Left lobe of liver (tissue), 2 donors: ENCODE measurements around the gene CXCL13. TPM values are rescaled to one million over a fixed set of nuclear protein-coding genes. Genes with fewer than 3 reads are reported as not detected.
"Not testable (repeated sequence)": the region's sequence is repeated elsewhere in the genome, so short reads cannot be mapped to it uniquely, and the experiment has no call there.

ENCODE experiments used
- ATAC-seq: fragments of 200-7000 bp; cut with Tn5 transposase; one replicate; pipeline ENCODE4 v1.9.1; 2020; ENCODE audit warnings: mild to moderate bottlenecking, moderate library complexity
- DNase-seq: peaks from one replicate; pipeline ENCODE4 v3.0.0-alpha.2; 2020; ENCODE audit warnings: low spot score
- total RNA-seq: library from RNA; stranded (reverse); gene quantifications from one replicate; pipeline ENCODE4 v1.2.1, GENCODE V29; 2021
- donor health status: DM: no; HTN: no; CAD: no; lungs with moderate emphysema.
- donor health status: DM: no; HTN: yes; CAD: no.

The CXCL13 gene
- total RNA-seq, 1 donor from 2014 or later = 52.3 TPM

DNA sequence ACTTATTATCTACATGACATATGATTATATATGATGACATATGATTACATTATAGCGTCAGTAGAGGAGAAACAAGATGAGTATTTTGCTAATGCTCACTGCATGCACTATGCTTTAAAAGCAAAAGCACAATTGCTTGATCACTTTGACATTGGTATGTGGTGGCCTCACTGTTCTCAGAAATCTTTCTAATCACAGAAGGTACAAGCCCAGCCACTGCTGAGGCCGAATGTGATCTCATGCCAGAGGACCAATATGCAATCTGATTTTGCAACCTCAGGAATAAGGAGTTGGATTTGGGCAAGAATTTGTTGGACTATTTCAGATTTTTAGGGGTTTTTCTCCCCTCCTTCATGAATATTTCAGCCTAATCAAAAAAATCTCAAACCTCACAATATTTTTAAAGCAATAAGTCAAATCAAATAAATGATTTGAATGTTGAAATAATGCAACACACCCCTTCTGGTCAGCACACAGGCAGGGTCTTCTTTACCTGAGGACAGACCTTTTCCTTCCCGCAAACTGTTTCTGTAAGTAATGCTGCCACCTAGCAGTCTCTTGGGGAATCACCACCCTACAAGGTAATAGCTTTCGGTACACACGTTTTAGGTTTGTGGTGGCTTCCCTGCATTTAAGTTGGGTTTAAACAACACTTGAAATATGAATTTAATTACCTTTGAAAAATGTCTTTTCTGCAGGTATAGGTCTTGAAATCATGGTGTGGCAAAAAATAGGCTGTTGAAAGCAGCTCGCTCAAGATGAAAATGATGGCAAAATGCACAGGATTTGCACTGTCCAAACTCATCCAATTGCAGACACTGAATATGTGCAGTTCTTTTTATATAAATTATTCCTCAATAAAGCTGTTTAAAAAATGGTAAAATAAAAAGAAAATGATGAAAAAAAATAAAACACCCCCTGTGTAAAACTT lies 4.8 kb upstream of the CXCL13 start:
- DNase-seq (peak; percentile 55), ATAC-seq (peak; percentile 85)

DNA sequence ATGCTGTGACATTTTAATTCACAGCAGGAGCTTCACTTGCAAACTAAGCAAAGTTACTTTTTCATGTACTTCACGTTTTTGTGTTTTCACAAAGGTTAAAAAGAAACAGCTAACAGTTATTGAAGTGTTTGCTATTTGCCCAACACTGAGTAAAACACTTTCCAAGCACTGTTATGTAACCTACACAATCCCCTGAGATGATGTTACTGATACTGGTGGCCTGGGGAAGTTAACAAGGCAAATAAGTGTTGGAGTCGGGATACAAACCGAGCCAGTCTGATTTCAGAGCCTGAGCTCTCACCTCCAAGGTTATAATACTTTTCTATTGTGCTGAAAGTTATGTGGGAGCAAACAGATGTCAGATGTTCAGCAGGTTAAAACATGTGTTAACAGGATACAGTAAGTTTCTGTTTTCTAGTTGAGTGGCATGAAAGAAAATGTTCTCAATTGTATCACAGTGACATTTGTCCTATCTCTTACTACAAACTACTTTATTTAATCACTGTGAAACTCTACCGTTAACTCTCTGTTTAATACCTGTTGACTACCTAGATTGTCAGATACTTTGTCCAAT lies 3.9 kb upstream of the CXCL13 start:
- DNase-seq (no peak), ATAC-seq (peak; percentile 70)

DNA sequence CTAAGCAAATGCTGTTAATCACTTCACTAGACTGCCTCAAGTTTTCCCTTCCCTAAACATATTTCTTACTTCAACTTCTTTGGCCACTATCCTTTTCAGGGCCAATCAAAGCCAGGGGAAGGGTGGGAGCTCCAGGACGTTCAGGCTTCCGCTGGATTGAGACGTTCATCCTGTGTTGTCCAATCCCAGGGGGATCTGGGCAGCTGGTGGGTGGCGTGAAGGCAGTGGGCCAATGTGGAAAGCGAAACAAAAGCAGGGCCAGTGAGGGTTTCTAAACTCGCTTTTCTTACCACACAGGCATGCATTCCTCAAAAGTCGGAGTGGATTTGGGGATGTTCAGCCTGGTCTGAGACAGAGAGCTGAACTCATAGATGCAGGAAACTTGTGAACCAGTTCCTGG lies 7.6 kb downstream of the CXCL13 start:
- ATAC-seq (no peak), DNase-seq (no peak)

DNA sequence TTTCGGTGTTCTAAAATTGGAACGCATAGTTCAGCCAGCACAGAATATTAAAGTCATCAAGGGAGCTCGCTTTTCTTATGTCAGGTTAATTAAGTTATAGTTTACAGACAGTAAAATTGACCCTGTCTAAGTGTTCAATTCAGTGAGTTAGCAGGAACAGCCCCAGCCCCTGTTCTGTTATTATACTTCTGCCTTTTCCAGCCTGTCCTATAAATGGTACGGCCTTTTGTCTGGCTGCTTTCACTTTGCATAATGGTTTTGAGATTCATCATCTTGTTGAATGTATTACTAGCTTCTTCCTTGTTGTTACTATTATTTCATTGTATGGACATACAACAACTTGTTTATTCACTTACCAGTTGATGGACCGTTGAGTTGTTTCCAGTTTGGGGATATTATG lies 9.5 kb downstream of the CXCL13 start:
- DNase-seq = no peak
- no peak for ATAC-seq

DNA sequence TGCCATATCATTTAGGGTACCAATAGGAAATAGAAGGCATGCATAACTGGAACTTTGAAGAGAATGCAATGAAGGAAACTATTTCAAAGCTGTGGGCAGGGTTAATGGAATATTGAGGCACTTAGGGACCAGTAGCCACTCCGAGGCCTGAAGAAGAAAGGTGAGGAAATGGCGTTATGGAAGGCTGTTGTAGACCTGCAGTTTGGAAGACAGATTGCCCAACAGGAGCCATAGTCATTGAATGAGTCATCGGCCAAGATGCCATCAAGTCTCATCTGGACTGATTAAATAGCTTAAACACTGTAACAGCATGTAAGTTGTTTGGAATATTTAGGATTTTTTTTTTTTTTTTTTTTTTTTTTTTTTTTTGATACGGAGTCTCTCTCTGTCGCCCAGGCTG lies 11.6 kb downstream of the CXCL13 start:
- DNase-seq (no peak), ATAC-seq (no peak)

DNA sequence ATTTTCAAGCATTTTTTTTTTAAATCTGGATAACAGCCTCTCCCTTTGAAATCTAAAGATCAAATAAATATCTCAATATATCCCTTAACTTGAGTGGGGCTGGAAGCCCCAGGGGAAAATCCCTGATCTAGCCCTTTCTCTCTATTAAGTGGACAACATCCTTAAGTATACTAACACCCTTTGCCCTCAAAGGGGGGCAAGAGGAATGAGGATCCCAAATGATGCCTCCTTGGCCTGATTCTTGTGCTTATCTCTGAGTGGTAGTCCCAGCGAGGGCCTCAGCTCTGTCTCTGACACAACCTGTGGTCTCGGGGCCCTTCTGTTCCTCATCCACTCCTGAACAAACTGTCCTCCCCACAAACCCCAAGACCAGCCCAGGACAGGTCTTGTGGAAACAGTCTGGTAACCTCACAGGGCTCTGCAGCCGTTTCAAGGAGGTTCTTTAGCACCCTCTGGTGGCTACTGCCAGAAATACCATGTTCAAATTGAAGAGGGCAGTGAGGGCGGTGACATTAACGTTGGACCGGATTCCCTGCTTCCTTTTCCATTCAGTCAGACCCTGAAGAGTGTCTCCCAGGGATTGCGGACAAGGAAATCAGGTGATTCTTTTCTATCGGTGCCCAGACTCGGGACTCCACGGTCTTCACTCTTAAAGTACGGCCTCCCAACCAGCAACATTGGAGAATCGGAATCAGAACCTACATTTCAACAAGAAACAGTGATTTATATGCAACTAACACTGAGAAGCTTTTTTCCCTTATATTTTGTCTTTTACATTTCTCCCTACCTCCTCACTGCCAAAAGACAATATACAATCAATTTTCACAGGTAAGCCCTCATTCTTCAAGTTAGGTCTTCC lies 13.0 kb downstream of the CXCL13 start:
- peak; percentile 94 for ATAC-seq
- peak; percentile 82 for DNase-seq

DNA sequence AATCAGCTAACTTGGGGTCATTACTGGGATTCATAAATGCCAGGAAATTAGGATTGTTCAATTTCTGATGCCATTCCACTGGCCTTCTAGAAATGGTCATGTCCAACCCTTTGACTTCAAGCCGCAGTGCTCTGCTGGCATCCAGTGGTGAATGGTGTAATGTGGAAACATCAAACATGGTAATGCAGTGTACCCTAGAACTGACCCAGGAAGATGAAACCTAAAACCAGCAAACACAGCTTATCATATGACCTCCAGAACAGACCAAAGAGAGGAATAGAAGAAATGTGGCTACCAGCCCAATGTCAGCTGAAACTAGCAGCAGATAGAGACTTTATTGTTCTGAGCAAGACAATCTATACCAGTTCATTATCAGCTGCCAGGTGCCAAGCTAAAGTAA lies 13.8 kb downstream of the CXCL13 start:
- ATAC-seq (peak; percentile 90), DNase-seq (peak; percentile 76)

DNA sequence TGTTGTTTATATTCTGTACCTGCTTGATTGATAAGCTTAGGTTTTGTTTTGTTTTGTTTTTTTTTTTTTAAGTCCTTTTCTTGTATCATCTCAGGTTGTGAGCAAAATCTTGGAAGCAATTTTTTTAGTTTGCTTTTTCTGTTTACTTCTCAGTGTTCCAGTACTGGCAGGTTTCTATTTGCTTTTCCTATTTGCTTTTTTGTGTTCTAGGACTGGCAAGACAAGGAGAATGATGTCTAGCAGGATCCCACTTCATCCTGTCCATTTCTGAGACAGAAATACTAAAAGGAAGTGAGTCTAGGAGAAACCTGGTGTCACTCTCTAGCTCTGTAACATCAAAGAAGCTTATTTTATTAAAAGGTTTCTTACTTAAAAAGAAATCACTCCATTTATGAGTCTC lies 15.6 kb downstream of the CXCL13 start:
- DNase-seq (no peak), ATAC-seq (peak; percentile 17)

DNA sequence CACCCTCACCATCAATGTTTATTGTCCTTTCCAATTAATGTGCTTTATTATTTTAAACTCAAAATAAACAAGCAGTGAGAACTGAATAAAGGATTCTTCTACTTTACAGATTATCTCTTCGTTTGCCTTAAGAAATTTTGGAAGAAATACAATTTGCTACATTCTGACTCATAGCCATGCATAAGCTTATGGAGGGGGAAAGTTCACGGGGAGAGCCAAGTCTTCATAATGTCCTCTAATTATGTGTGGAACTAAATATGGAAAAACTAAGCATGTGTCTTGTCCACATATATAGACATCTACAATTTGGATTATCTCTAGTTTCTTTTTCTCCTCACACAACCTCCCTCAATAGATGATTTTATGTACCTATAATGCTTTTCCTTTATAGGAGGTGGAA lies 17.5 kb downstream of the CXCL13 start:
- ATAC-seq = no peak
- DNase-seq = no peak

DNA sequence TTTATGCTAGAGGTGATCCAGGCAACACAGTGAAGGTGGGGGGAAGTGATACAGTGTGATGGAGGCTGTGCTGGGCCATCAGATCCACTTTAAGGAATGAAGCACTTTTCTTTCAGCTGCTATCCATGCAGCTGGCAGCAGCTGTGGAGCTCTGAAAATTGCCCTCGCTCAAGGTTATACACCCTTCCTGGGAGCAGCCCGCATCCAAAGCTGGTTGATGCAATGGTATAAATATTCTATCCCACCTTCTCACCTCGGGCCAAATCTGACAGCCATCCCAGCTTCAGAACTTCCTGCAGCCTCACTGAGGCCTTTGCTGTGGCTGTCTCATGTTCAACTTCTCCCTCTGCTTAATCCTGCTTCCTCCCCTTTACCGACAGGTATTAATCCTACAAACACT lies 18.6 kb downstream of the CXCL13 start:
- DNase-seq = no peak
- ATAC-seq = no peak

DNA sequence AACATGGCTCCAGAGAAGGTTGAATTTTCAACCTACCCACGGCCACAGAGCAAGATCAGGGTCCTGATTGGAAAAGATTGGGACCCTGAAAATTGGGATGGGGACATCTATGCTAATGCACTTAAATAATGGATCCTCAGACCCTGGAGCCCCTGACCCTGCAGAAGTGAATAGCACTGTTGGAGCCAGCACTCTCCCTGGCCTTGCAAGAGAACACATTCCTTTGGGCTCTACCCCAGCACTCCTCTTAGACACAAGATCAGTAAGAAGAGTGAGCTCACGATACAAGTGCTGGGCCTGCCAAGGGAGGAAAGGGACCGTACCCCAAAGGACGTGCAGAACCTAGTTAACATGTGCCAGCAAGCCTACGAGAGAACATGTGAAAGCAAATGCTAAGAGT lies 19.9 kb downstream of the CXCL13 start:
- ATAC-seq = no peak

DNA sequence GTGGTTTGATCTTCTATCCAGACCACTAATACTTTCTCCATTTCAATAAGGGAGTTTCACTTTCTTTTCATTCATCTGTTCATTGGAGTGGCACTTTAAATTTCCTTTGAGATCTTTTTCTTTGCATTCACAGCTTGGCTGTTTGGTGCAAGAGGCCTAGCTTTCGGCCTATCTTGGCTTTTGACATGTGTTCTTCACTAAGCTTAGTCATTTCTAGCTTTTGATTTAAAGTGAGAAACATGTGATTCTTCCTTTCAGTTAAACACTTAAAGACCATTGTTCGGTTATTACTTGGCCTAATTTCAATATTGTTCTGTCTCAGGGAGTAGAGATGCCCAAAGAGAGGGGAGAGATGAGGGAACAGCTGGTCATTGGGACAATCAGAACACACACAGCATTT lies 24.3 kb downstream of the CXCL13 start:
- ATAC-seq (no peak), DNase-seq (no peak)

More for the DNA sequence above, 19.9 kb downstream of the CXCL13 start:
- no peak for DNase-seq

DNA sequence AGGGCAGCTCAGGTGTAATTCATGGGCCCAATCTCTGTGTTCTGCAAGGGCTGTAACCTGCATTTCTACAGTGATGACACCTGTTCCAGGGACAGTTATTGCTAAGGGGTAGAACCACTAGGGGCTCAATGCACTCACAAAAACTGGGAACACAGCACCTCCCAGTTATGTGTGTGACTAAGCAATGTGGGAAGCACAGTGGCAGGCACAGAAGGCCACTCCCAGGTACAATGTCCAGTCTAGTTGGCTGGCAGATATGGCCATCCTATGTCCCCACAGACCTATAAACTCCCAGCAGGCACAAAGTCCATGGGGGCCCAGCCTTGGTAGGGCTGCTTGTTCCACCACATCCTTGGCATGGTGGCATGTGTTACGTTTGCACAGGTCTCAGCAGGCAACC lies 25.7 kb downstream of the CXCL13 start:
- DNase-seq = peak; percentile 81

DNA sequence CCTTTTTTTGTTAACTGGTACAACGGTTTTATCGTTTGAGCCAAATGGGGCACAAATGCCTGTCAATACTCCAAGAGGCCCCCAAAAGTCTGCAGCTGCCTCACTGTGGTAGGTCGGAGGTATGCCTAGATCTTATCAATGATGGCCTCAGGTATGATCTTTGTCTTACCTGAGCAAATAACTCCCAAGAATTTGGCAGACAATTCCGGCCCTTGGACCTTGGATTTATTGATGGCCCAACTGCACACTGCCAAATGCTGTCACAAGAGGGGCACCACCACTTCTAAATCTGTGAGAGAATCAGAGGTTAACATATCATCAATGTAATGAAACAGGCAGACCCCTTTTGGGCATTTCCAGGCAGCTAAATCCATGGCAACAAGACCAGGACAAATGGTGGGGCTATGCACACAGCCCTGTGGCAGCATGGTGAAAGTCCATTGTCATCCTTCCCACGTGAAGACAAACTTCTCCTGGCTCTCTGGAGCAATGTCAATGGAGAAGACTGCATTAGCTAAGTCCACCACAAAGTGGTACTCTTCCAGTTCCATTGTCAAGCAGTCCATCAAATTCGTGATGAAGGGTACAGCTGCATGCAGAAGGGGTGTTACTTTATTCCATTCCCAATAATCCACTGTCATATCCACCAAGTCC lies 28.6 kb downstream of the CXCL13 start:
- peak; percentile 77 for ATAC-seq

More for the DNA sequence above, 25.7 kb downstream of the CXCL13 start:
- peak; percentile 78 for ATAC-seq

DNA sequence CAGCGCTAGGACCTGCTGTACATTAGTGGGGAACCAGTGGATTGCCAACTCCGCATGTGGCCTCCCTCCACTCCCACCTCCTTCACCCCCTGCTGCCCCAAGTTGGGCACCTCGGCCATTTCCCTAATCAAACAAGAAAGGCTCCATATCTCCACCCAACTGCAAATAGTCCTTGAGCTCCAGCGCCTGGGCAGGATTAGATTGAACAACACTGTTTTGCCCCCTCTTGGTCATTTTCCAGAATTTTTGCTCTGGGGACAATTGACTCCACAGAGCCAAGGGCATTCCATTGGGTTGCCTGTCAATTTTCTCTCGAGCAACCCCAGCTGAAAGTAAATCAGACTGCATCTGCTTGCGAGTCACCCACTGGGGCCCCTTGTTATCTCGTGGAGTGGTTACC lies 29.6 kb downstream of the CXCL13 start:
- DNase-seq = no peak
- ATAC-seq = no peak

More for the DNA sequence above, 28.6 kb downstream of the CXCL13 start:
- peak; percentile 77 for DNase-seq

DNA sequence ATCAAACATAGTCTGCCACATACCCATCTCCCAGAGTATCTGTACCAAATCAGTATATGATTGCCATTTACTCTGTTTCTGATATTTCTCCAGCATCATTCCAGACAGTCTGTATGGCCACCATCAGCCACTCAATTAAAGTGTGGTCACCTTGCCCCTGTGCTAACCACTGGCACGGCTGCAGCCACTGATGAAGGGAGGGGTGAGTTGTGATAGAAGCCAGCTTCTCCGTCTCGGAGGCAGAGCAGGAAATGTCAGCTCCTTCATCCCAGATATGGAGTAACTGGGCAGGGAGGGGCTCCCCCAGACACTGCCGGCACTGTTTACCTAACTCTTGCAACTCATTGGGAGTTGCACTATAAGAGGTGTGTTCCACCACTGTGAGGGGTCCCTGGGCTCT lies 30.3 kb downstream of the CXCL13 start:
- ATAC-seq = no peak
- no peak for DNase-seq

DNA sequence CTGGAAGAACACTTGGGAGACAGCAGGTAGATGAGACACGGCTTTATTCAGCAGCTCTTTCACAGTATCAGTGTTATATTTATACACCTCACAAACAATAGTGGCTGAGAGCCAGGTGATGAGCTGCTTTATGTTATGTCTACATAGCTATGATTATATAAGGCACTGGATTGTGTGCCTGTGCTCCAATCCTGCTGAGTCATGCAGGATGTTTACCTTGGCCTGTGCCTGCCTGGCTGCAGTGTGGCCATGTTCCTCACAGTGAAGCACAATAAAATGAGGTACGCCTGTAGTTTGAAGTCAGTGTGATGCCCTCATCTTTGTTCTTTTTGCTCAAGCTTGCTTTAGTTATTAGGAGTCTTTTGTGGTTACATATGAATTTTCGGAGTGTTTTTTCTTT lies 31.3 kb downstream of the CXCL13 start:
- DNase-seq (no peak), ATAC-seq (peak; percentile 11)

DNA sequence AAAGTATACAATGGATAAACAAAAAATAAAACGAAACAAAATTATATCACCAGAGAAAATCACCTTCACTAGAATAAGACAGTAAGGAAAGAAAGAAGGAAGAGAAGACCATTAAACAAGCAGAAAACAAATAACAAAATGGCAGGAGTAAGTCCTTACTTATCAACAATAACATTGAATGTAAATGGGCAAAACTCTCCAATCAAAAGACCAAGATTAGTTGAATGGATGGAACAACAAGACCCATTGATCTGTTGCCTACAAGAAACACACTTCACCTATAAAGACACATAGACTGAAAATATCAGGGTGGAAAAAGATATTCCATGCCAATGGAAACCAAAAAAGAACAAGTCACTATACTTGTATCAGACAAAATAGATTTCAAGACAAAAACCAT lies 38.4 kb downstream of the CXCL13 start:
- not testable (repeated sequence) for DNase-seq, ATAC-seq

DNA sequence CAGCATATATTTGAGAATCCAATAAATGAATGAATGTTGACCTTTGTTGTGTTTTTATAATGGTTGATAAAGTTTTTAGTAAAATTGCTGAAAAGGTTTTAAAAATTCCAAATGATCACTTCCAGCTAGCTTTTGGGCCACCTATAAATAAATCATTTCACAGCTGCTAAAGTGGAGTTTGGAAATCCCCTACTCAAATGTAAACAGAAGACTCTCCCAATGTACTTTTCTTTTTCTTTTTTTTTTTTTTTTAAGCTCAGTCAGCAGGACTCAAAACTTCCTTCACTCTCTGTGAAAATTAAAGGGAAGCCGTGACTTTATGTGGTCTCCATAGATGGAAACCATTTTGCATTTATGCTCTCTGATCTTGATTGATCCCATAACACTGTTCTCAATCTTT lies 45.2 kb downstream of the CXCL13 start:
- no peak for DNase-seq
- ATAC-seq = no peak

DNA sequence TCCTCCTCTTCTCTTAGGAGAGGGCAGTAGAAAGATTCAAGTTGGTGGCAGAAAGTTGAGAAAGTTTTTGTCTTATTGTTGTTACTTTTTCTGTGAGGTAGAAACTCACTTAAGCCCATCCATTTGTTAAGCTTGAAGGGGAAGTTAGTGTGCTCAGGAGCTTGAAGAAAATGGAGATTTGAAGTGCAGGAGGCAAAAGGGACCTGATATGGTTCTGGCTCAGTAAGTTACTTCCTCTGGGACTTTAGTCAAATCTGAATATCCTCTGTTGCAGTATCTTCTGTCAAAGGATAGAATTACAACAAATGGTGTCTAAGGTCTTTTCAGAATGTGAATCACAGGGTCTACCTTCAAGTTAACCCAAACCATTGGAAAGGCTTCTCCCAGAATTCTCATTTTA lies 46.2 kb downstream of the CXCL13 start:
- peak; percentile 38 for ATAC-seq
- DNase-seq = no peak
